Chondrocyte (in vitro differentiated cells): ENCODE results near the gene PTPRJ. TPM values are rescaled to one million over a fixed set of nuclear protein-coding genes. Genes with fewer than 3 reads are reported as not detected.
"Not testable (repeated sequence)": the region's sequence is repeated elsewhere in the genome, so short reads cannot be mapped to it uniquely, and the experiment has no call there.

Experiments used
- DNase-seq: peaks from one replicate; pipeline ENCODE4 v3.0.0; 2021; ENCODE audit warnings: mixed read lengths, low spot score
- H3K27ac Mint-ChIP-seq: one replicate; pipeline ENCODE4 v1.8.0; 2021; ENCODE audit warnings: mild to moderate bottlenecking, moderate library complexity, mixed read lengths; ENCODE audit not compliant: unreplicated experiment
- H3K27me3 Mint-ChIP-seq: 2 replicates; pipeline ENCODE4 v1.8.0; 2021; ENCODE audit warnings: low read depth, mixed read lengths
- H3K36me3 Mint-ChIP-seq: 2 replicates; pipeline ENCODE4 v1.8.0; 2021; ENCODE audit warnings: low read depth, mixed read lengths
- H3K4me1 Mint-ChIP-seq: 2 replicates; pipeline ENCODE4 v1.8.0; 2021; ENCODE audit warnings: low read depth, mild to moderate bottlenecking, mixed read lengths
- H3K4me3 Mint-ChIP-seq: one replicate; pipeline ENCODE4 v1.8.0; 2021; ENCODE audit warnings: mild to moderate bottlenecking, moderate library complexity, mixed read lengths; ENCODE audit not compliant: unreplicated experiment
- H3K9me3 Mint-ChIP-seq: 2 replicates; pipeline ENCODE4 v1.8.0; 2021; ENCODE audit warnings: low read depth, mixed read lengths
- CTCF ChIP-seq: fragments of 200-600 bp; sonication (generic); IDR thresholded peaks from 2 replicates; pipeline ENCODE4 v1.5.0; 2021; ENCODE audit warnings: antibody characterized with exemption, mild to moderate bottlenecking, moderate library complexity
- total RNA-seq: library from RNA; stranded (reverse); gene quantifications from 3 replicates; pipeline ENCODE4 v1.2.1, GENCODE V29; 2021

Gene PTPRJ
- total RNA-seq, 1 donor from 2014 or later = 18.1 TPM

DNA sequence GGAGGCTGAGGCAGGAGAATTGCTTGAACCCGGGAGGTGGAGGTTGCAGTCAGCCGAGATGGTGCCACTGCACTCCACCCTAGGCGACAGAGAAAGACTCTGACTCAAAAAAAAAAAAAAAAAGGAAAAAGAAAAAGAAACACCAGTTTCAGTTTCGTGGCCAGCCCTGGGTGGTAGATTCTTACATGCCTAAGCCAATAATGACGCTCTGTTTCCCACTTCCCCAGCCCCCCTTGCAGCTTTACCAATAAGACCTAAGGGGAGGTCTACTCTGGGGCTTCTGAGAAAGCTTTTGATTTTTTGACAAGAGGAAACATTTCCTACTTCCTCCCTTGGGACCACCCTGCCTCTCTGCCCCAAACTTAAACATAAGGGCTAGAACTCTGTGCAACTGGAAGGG lies 30.0 kb upstream of the PTPRJ start:
- Mint-ChIP-seq H3K27ac (peak overlapping the region; percentile 66), H3K4me1 (peaks cover 20% of the 10 kb centered on the region), H3K4me3 (peak overlapping the region; percentile 3), H3K27me3 (no peaks in the 10 kb centered on the region), H3K9me3 (no peaks in the 10 kb centered on the region), H3K36me3 (no peaks in the 10 kb centered on the region)
- no peak for DNase-seq
- TF ChIP-seq CTCF = no peak

GRCh38 chr11:47951504-47951903 lies 28.9 kb upstream of the PTPRJ start:
- H3K9me3 Mint-ChIP-seq, H3K4me3 Mint-ChIP-seq, H3K36me3 Mint-ChIP-seq, DNase-seq, H3K27me3 Mint-ChIP-seq, H3K27ac Mint-ChIP-seq: not testable (repeated sequence)
- H3K4me1 Mint-ChIP-seq = peaks cover 15% of the 10 kb centered on the region

- Mint-ChIP-seq H3K36me3 (no peaks in the 10 kb centered on the region), H3K4me1 (peaks cover 5% of the 10 kb centered on the region), H3K27me3 (no peaks in the 10 kb centered on the region), H3K9me3 (no peaks in the 10 kb centered on the region), H3K27ac (no peak overlapping the region), H3K4me3 (no peak overlapping the region)
- DNase-seq = no peak
- TF ChIP-seq CTCF = no peak
These were observed 25.2 kb upstream of the PTPRJ start for GRCh38 chr11:47955061-47955755.

DNA sequence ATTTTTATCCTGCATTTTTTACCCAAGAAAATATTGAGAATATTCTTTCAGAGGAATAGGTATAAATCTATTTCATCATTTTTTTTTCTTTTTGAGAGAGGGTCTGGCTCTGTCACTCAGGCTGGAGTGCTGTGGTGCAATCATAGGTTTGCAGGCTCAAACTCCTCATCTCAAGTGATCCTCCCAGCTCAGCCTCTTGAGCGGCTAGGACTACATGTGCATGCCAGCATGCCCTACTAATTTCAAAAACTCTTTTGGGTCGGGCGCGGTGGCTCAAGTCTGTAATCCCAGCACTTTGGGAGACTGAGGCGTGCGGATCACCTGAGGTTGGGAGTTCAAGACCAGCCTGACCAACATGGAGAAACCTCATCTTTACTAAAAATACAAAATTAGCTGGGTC lies 20.3 kb upstream of the PTPRJ start:
- H3K4me3 Mint-ChIP-seq = no peak overlapping the region
- no peaks in the 10 kb centered on the region for H3K36me3 Mint-ChIP-seq
- no peak for TF ChIP-seq CTCF
- no peaks in the 10 kb centered on the region for H3K27me3 Mint-ChIP-seq
- no peak overlapping the region for H3K27ac Mint-ChIP-seq
- no peak for DNase-seq
- H3K9me3 Mint-ChIP-seq = no peaks in the 10 kb centered on the region
- no peaks in the 10 kb centered on the region for H3K4me1 Mint-ChIP-seq

GRCh38 chr11:47961383-47961782 lies 19.0 kb upstream of the PTPRJ start:
- Mint-ChIP-seq H3K27ac (no peak overlapping the region), H3K36me3 (no peaks in the 10 kb centered on the region), H3K9me3 (no peaks in the 10 kb centered on the region), H3K4me1 (no peaks in the 10 kb centered on the region), H3K27me3 (no peaks in the 10 kb centered on the region), H3K4me3 (no peak overlapping the region)
- TF ChIP-seq CTCF = no peak
- no peak for DNase-seq

- peaks cover 10% of the 10 kb centered on the region for H3K4me1 Mint-ChIP-seq
- TF ChIP-seq CTCF = no peak
- no peak overlapping the region for H3K4me3 Mint-ChIP-seq
- H3K36me3 Mint-ChIP-seq = no peaks in the 10 kb centered on the region
- no peak overlapping the region for H3K27ac Mint-ChIP-seq
- no peaks in the 10 kb centered on the region for H3K27me3 Mint-ChIP-seq
- no peaks in the 10 kb centered on the region for H3K9me3 Mint-ChIP-seq
- no peak for DNase-seq
These were observed 15.8 kb upstream of the PTPRJ start for GRCh38 chr11:47964546-47964945.
